HepG2 (cell line): ENCODE measurements around the gene ARL15. TPM values are rescaled to one million over a fixed set of nuclear protein-coding genes. Genes with fewer than 3 reads are reported as not detected.
A peak's percentile ranks its signal among the peaks of the same experiment; 100 is the strongest.

Experiments used
- ATAC-seq: fragments of 200-7000 bp; cut with Tn5 transposase; 3 replicates; pipeline ENCODE4 v1.9.1; 2020; ENCODE audit warnings: mild to moderate bottlenecking, moderate library complexity
- BruUV-seq: library from RNA; stranded (reverse); fragments of 400-500 nt; replicated peaks from 2 replicates; lab custom pipeline; 2021; lab: Mats Ljungman, UMichigan
- CTCF ChIA-PET: fragments of 300-600 bp; formaldehyde crosslinking; extraction: SDS; loops from one replicate; lab custom pipeline; 2021; ENCODE audit warnings: low total read pairs, inconsistent platforms, low intra/inter-chr PET ratio; lab: Yijun Ruan, JAX
- POLR2A ChIA-PET: fragments of 350-600 bp; sonication (Branson Sonifier 250); formaldehyde crosslinking; loops from one replicate; lab custom pipeline; 2020; ENCODE audit warnings: antibody characterized with exemption, inconsistent platforms; lab: Yijun Ruan, JAX
- DNase-seq: peaks from one replicate; pipeline ENCODE4 v3.0.0-alpha.2; 2015; ENCODE audit warnings: low spot score
- FAIRE-seq: peaks from 3 replicates; lab custom pipeline; 2011; peaks lifted over from hg19 to GRCh38; lab: Jason Lieb, UNC
- H2AFZ ChIP-seq: one replicate; pipeline ENCODE4 v1.6.1; 2011; ENCODE audit warnings: low read length, inconsistent platforms
- H3K27ac ChIP-seq: fragments of 300-600 bp; 3 replicates; pipeline ENCODE4 v1.8.0; 2011; ENCODE audit warnings: mixed run types, mild to moderate bottlenecking, mixed read lengths, low read length, inconsistent platforms; ENCODE audit not compliant: insufficient read depth; ENCODE audit errors: extremely low read length
- H3K27me3 ChIP-seq, 2 experiments: fragments of 200-600 bp in 1 of 2; 2 replicates in 1 of 2; 3 replicates in 1 of 2; pipeline versions ENCODE4 v1.6.0 to v1.8.0; 2011; ENCODE audit warnings: low read length in 2 of 2, mild to moderate bottlenecking in 2 of 2, moderate library complexity in 2 of 2, inconsistent platforms in 1 of 2; ENCODE audit not compliant: insufficient read depth in 2 of 2, control insufficient read depth in 1 of 2
- H3K36me3 ChIP-seq, 2 experiments: fragments of 200-600 bp in 1 of 2; replicated peaks in 1 of 2; 2 replicates in 1 of 2; 3 replicates in 1 of 2; pipeline versions ENCODE4 v1.5.1 to v1.8.0; 2011; ENCODE audit warnings: low read length in 2 of 2, inconsistent platforms in 1 of 2; ENCODE audit not compliant: insufficient read depth in 2 of 2, control insufficient read depth in 1 of 2
- H3K4me1 ChIP-seq: 2 replicates; pipeline ENCODE4 v1.5.1; 2012; ENCODE audit warnings: low read length, inconsistent platforms; ENCODE audit not compliant: insufficient read depth
- H3K4me2 ChIP-seq: 2 replicates; pipeline ENCODE4 v1.6.0; 2011; ENCODE audit warnings: low read depth, low read length, inconsistent platforms
- H3K4me3 ChIP-seq, 3 experiments: fragments of 200-600 bp in 1 of 3; sonication (generic), shearing (Covaris generic) in 1 of 3; replicated peaks in 1 of 3; 2 replicates each; pipeline ENCODE4 v1.5.1; 2011 to 2016; ENCODE audit warnings: low read length in 3 of 3, inconsistent platforms in 2 of 3, low read depth in 2 of 3, mild to moderate bottlenecking in 2 of 3, control low read depth in 1 of 3, mixed read lengths in 1 of 3; ENCODE audit not compliant: insufficient read depth in 1 of 3
- H3K79me2 ChIP-seq: one replicate; pipeline ENCODE4 v1.6.1; 2011; ENCODE audit warnings: low read length, inconsistent platforms; ENCODE audit not compliant: insufficient read depth
- H3K9ac ChIP-seq: 2 replicates; pipeline ENCODE4 v1.6.0; 2011; ENCODE audit warnings: mild to moderate bottlenecking, low read depth, low read length, inconsistent platforms; ENCODE audit not compliant: insufficient read depth
- H3K9me3 ChIP-seq: 2 replicates; pipeline ENCODE4 v1.5.1; 2012; ENCODE audit warnings: mild to moderate bottlenecking, low read length
- H4K20me1 ChIP-seq: 2 replicates; pipeline ENCODE4 v1.6.0; 2011; ENCODE audit warnings: inconsistent platforms, mild to moderate bottlenecking, low read length, moderate library complexity; ENCODE audit not compliant: insufficient read depth
- CTCF ChIP-seq: sonication (generic); formaldehyde crosslinking; IDR thresholded peaks from 2 replicates; pipeline ENCODE4 v1.5.0; 2020; ENCODE audit warnings: mild to moderate bottlenecking, missing genetic modification reagents, moderate library complexity
- DMTF1 ChIP-seq: sonication (generic); formaldehyde crosslinking; IDR thresholded peaks from 2 replicates; pipeline ENCODE4 v1.4.0; 2020; ENCODE audit warnings: mild to moderate bottlenecking, missing genetic modification reagents
- NR2F6 ChIP-seq, 2 experiments: IDR thresholded peaks; 2 replicates each; pipeline ENCODE4 v1.6.1; 2016; ENCODE audit warnings: antibody characterized with exemption in 1 of 2, mild to moderate bottlenecking in 1 of 2
- POLR2A ChIP-seq, 2 experiments: IDR thresholded peaks; 2 replicates each; pipeline ENCODE4 v1.6.1; 2011; ENCODE audit warnings: low read depth in 2 of 2, low read length in 2 of 2, mild to moderate bottlenecking in 1 of 2, moderate library complexity in 1 of 2; ENCODE audit not compliant: insufficient read depth in 1 of 2
- SMC3 ChIP-seq: IDR thresholded peaks from 2 replicates; pipeline ENCODE4 v1.6.1; 2011; ENCODE audit warnings: low read length, improper control_type of control experiment
- STAG1 ChIP-seq: sonication (generic); formaldehyde crosslinking; IDR thresholded peaks from 2 replicates; pipeline ENCODE4 v1.4.0; 2020; ENCODE audit warnings: missing genetic modification reagents
- ZBTB20 ChIP-seq: sonication (generic); formaldehyde crosslinking; IDR thresholded peaks from 2 replicates; pipeline ENCODE4 v1.8.1; 2023; ENCODE audit warnings: missing genetic modification reagents, low read depth, mild to moderate bottlenecking, borderline replicate concordance
- ZNF335 ChIP-seq: sonication (generic); formaldehyde crosslinking; IDR thresholded peaks from 2 replicates; pipeline ENCODE4 v1.4.0; 2020; ENCODE audit warnings: missing genetic modification reagents
- WGBS: methylation state at CpG from one replicate; pipeline ENCODE4 v1.1.6; 2017; ENCODE audit warnings: low lambda C conversion rate; 5-methylcytosine and 5-hydroxymethylcytosine counted together
- in situ Hi-C: cut with HindIII; loops from 2 replicates; pipeline ENCODE4 v1.10.0; 2017; ENCODE audit warnings: low pct_unique_long_range_greater_than_20kb; ENCODE audit not compliant: extremely low pct_ligation_motif_present
- intact Hi-C: fragments of 100-400 bp; cut with micrococcal nuclease; formaldehyde crosslinking; loops from one replicate; pipeline ENCODE4 v1.10.0; 2022; ENCODE audit not compliant: unreplicated experiment
- polyA plus RNA-seq, 8 experiments: library from polyadenylated mRNA; depleted of rRNA in 3 of 8; stranded (reverse) in 7 of 8; unstranded in 1 of 8; fragments of >200 nt; fragmentation: Illumina TruSeq in 4 of 8; extraction: Trizol in 4 of 8; gene quantifications; 2 replicates each; pipeline versions ENCODE4 v1.2.1 to v1.2.3, GENCODE V29; 2011 to 2016; ENCODE audit warnings: low read depth in 4 of 8, missing spikeins in 1 of 8, mixed read lengths in 1 of 8; ENCODE audit not compliant: insufficient read depth in 1 of 8
- total RNA-seq, 5 experiments: library from RNA; depleted of rRNA; stranded (reverse); fragments of >200 nt; fragmentation: Illumina TruSeq; extraction: Trizol; gene quantifications; 2 replicates each; pipeline ENCODE4 v1.2.3, GENCODE V29; 2016; ENCODE audit warnings: low read depth in 1 of 5
- TF ChIP-seq, protein P1 (sequence below): sonication (generic); formaldehyde crosslinking; IDR thresholded peaks from 2 replicates; pipeline ENCODE4 v1.4.0; 2020; ENCODE audit warnings: mild to moderate bottlenecking, missing genetic modification reagents

ARL15 gene
- total and polyA plus RNA-seq, 2 of the 13 experiments (the other 11 are each of a cell fraction or from before 2014, with no cell fraction given), result 2.5 to 7.7 TPM

DNA sequence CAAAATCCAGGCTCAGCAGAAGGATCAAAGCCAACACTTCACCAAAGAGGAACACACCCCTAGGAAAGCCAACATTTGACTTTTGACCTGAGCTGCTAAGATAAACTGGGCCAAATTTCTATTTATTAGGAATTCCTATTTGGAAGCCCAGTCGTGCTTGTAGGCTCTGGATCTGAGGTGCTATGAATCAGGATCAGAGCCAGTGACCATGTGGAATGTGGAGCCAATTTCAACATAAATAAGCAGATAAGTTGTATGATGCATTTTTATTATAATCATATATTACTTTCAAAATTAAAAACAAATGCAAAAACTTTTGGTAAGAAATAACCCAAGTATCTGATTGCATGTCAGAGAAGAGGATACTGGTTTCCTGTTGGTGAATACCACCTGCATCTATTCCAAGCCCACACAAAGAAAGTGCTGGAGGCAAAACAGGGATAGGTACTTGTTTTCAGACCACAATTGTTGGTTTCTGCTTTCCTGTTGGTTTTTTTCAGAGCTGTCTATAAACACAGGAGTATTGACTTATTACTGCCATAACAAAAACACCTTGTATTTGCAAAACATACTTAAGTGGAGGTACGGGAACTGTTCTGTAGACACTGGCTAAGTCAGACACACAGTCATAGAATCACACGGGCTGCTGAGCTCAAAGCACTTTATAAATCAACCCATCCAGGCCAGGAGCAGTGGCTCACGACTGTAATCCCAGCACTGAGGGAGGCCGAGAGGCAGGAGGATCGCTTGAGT is 52.8 kb downstream of the ARL15 start (continued):
- no peak for TF ChIP-seq NR2F6 (IDR thresholded peaks at IDR 0.05)
- TF ChIP-seq NR2F6 (CRISPR knock-in tag; IDR thresholded peaks at IDR 0.05), result no peak
- TF ChIP-seq DMTF1 (CRISPR knock-in tag), result no peak
- no peak for TF ChIP-seq POLR2A (IDR thresholded peaks at IDR 0.05; ENCODE audit: insufficient read depth in 1 of 2, low read depth in 2 of 2, low read length in 2 of 2)
- no peak for TF ChIP-seq ZBTB20

DNA sequence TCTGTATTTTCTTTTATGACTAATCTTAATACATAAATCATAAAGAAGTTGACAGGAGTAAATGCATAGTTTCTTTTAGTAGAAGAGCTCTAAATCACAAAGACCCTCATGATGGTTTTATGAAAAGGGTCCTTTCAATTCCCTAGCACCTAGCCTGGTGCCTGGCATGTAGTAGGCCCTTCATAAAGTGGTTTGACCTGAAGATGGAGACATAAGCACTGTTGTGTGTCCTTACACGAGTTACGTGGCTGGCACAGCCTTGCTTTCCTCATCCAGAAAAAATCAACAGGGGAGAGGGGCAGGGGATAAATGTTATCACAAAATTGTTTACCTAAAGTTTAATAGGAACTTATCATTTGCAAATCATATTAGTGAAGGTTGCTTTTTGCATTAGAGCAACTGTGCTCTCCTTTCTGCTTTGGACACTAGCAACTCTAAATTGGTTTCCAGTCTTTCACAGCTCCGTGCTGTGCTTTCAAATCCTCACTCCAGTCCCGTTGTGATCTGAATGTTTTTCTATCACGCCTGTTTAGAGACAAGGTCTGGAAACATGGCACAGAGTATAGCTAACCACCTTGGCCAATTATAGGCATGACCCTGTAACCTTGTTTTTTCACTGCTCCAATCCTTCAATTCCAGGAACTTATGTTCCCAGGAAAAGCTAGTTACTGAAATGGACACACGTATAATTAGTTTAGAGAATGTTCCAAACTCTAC is 55.7 kb downstream of the ARL15 start:
- POLR2A ChIA-PET, result no interaction called here
- H3K27me3 ChIP-seq, result no peaks in the 10 kb centered on the region
- H3K4me2 ChIP-seq, result no peak overlapping the region
- no peaks in the 10 kb centered on the region for H3K9me3 ChIP-seq
- in situ Hi-C loops (loop anchor here (5.0 kb wide), 1 partner anchor 163 kb away; no protein-coding TSS in a partner anchor), intact Hi-C loops (loop anchor here (5.0 kb wide), 1 partner anchor 58 kb away; the partner anchor contains the start of gene ARL15)
- FAIRE-seq (no peak), DNase-seq (peak; percentile 6), ATAC-seq (peak; percentile 71)
- 21% methylated on average over 6 of the region's 6 CpGs for WGBS
- CTCF ChIA-PET, result interaction anchor here (0.9 to 1.3 kb wide), 2 partner anchors 165 to 235 kb away, joined by 3 read pairs; no protein-coding TSS in a partner anchor
- no peaks in the 10 kb centered on the region for H3K79me2 ChIP-seq
- no peak overlapping the region for H3K9ac ChIP-seq
- TF ChIP-seq, protein P1, sequence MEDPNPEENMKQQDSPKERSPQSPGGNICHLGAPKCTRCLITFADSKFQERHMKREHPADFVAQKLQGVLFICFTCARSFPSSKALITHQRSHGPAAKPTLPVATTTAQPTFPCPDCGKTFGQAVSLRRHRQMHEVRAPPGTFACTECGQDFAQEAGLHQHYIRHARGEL, result peak; percentile 98
- TF ChIP-seq CTCF (CRISPR knock-in tag) (peak; percentile 57), ZNF335 (CRISPR knock-in tag) (no peak), STAG1 (CRISPR knock-in tag) (peak; percentile 59), SMC3 (0 out of 2 replicates have a peak, but pooled peaks have one; percentile 6)
- BruUV-seq, result no TSS peak
- H3K4me3 ChIP-seq, result no peak overlapping the region
- no peaks in the 10 kb centered on the region for H3K4me1 ChIP-seq
- no peak overlapping the region for H3K27ac ChIP-seq
- H4K20me1 ChIP-seq, result no peaks in the 10 kb centered on the region
- H2AFZ ChIP-seq, result no peak overlapping the region
- no peaks in the 10 kb centered on the region for H3K36me3 ChIP-seq
